NT2/D1 (cell line): Measurements from ENCODE around the gene PTCD1.

Source experiments
- SUZ12 ChIP-seq: IDR thresholded peaks from 2 replicates; pipeline ENCODE4 v1.6.1; 2011; ENCODE audit not compliant: insufficient read length, insufficient read depth; ENCODE audit errors: extremely low read depth
- YY1 ChIP-seq: IDR thresholded peaks from 2 replicates; pipeline ENCODE4 v1.6.1; 2011; ENCODE audit not compliant: insufficient read length, insufficient read depth
- ZNF274 ChIP-seq: IDR thresholded peaks from 2 replicates; pipeline ENCODE4 v1.6.1; 2011; ENCODE audit warnings: mild to moderate bottlenecking, low read depth, low read length

GRCh38 chr7:99451936-99452335 is 13.3 kb upstream of the PTCD1 start:
- TF ChIP-seq ZNF274 (no peak), YY1 (no peak), SUZ12 (no peak)
